AG10803 (cell line): ENCODE measurements around the gene PIP4K2A.

Experiments
- DNase-seq: peaks from one replicate; pipeline ENCODE4 v3.0.0; 2010; ENCODE audit warnings: low read depth
- H3K4me3 ChIP-seq: 2 replicates; pipeline ENCODE4 v1.5.1; 2011; ENCODE audit warnings: mild to moderate bottlenecking, low read length, control low read depth
- TF ChIP-seq, protein P1 (sequence below): conservative IDR thresholded peaks from 2 replicates; pipeline ENCODE4 v1.5.1; 2011; ENCODE audit warnings: mild to moderate bottlenecking, low read length, control low read depth, inconsistent platforms

Gene PIP4K2A

DNA sequence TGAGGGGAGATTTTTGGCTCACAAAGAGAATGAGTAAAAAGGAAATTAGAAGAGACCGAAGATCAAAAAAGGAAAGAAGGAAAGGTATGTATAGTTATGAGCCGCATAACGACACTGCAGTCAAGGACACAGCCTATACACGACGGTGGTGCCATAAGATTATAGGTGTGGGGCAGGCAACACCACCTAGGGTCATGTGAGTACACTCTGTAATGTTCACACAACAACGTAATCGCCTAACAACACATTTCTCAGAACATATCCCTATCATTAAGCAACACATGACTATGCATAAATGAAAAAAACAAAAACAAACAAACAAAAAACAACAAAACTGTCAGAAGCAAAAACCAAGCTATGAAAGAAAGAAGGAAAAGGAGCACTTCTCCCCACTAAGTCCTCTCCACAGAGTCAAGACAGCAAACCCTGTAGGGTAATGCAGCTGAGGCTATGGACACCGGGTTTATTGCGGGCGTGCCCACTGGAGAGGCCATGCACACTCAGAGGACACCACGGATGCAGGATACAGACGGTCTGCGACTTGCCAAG is 45.1 kb downstream of the PIP4K2A start:
- H3K4me3 ChIP-seq = no peak overlapping the region
- TF ChIP-seq, protein P1, sequence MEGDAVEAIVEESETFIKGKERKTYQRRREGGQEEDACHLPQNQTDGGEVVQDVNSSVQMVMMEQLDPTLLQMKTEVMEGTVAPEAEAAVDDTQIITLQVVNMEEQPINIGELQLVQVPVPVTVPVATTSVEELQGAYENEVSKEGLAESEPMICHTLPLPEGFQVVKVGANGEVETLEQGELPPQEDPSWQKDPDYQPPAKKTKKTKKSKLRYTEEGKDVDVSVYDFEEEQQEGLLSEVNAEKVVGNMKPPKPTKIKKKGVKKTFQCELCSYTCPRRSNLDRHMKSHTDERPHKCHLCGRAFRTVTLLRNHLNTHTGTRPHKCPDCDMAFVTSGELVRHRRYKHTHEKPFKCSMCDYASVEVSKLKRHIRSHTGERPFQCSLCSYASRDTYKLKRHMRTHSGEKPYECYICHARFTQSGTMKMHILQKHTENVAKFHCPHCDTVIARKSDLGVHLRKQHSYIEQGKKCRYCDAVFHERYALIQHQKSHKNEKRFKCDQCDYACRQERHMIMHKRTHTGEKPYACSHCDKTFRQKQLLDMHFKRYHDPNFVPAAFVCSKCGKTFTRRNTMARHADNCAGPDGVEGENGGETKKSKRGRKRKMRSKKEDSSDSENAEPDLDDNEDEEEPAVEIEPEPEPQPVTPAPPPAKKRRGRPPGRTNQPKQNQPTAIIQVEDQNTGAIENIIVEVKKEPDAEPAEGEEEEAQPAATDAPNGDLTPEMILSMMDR = no peak
- DNase-seq = no peak

DNA sequence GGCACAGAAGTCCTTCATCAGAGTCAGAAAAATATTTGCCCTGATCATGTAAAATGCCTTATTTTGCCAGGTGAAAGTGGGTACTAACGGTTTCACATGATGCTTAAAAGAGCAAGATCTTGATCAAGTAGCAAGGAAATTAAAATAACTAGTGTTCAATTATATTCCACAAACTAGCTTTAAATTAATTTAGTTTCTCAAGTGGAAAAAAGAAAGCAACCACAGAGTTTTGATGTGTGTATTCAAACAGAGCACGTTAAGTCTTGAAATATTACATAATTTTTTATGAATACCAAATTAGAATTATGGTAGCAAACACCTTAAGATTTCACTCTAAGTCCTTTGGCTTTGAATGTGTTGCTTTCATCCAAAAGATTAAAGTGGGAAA is 47.3 kb downstream of the PIP4K2A start:
- H3K4me3 ChIP-seq = no peak overlapping the region
- TF ChIP-seq, protein P1 = no peak
- DNase-seq = no peak

DNA sequence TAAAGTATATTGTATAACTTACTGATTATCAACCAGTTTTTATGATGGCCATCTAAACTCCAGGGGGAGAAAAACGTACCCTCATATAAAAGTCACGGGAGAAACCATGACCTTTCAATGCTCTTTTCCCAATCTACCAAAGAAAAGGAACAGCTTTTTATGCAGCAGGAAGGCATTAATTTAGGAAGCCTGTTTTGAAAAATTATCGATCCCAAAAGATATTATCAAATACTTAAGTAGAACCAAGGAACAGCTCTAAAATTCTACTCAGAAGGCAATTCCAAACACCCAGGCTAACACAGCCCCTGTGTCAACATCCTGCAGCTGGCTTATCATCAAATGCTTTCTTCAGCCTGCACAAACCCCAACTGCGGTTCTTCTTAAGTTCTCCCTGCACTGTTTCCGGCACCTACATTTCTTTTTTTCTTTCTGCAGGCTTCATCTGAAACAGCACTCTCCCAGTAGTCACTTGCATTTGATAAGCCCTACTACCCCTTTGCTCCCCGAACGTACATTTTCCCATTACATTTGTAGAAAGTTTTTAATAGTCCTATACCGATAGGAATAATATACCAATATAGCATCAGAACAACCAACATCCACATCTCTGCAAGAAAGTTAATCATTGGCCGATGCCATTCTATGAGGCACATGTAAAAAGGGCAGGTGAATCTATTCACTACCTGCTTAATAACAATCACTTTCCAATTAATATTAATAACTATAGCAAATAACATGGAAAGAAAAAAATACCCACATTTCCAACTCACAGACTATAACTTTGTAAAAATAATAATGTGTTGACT is 47.9 kb downstream of the PIP4K2A start:
- H3K4me3 ChIP-seq = no peak overlapping the region
- no peak for DNase-seq
- TF ChIP-seq, protein P1 = no peak

DNA sequence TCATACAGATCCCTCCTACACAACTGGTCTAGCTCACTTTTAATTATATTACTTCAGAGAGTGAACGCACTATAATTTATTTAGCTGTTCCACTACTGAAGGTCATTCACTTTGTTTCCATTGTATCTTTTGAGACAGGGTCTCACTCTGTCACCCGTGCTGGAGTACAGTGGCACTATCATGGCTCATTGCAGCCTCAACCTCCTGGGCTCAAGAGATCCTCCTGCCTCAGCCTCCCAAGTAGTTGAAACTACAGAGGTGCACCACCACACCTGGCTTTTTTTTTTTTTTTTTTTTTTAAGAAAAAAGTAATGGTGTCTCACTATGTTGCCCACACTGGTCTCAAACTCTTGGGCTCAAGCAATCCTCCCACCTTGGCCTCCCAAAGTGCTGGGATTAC is 49.0 kb downstream of the PIP4K2A start:
- no peak overlapping the region for H3K4me3 ChIP-seq
- no peak for DNase-seq
- TF ChIP-seq, protein P1 = no peak

DNA sequence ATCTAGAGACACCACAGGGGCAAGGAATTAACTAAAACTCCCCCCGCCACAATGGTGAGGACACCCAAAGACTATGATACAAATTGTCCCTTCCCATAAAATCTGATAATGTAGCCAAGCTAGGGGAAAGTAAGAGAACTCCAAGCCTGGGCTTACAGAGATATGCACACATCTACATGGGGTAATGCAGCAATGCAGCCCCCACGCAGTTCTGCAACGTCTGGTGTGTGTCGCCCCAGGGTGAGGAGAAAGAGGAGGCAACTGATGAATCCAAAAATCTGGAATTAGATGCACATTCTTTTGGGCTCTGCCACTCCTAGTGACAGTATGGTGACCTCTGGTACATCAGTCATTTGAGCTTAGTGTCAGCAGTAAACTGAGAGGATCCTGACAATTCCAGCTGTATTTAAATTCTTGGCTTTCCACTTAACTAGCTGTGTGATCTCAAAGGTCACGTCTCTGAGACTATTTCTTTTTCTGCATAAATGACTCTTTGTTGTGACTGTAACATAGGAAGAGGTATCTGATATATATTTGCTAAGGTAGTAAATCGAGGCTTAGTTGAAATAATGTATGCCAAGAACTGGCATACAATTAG is 51.5 kb downstream of the PIP4K2A start:
- no peak for DNase-seq
- H3K4me3 ChIP-seq = no peak overlapping the region
- TF ChIP-seq, protein P1 = no peak

DNA sequence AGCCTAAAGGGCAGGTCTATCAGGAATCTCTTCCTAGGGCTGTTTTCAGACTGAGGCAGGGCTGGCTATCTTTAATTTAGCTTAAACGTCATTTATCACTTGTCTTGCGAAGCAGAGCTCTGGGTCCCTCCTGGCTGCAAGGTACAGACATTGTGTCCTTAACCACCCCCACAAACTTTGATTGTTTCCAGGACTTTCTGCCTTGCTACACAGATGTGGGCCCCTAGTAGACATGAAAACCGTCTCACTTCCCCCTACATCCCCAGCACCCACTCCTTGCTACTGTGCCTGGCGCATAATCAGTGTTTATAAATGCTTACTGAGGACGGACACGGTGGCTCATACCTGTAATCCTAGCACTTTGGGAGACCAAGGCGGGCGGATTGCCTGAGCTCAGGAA is 54.5 kb downstream of the PIP4K2A start:
- H3K4me3 ChIP-seq = no peak overlapping the region
- no peak for DNase-seq
- TF ChIP-seq, protein P1 = no peak
